ENCODE measurements around the gene GPR65.
A peak's percentile ranks its signal among the peaks of the same experiment; 100 is the strongest.

Gene GPR65

GRCh38 chr14:88044776-88045446, 40.0 kb downstream of the GPR65 start:
- 0 out of 22 replicates have a peak, but pooled peaks cover 0 to 3% (median 0%) of the 10 kb centered on the region in 11 experiments for H3K9me3 ChIP-seq (replicated peaks in 1 of 11)
- H3K4me1 ChIP-seq, result peaks cover 0 to 96% (median 14%) of the 10 kb centered on the region in 10 experiments; a peak in 10 of 20 replicates
- peak in 2 of 11 experiments; percentile 17 to 65; a peak in 3 of 22 replicates for TF ChIP-seq Cebpa-rat (IDR thresholded peaks at IDR 0.05)
- no peaks in the 10 kb centered on the region for H3K27me3 ChIP-seq
- no peaks in the 10 kb centered on the region for H4K20me1 ChIP-seq
- H3K9ac ChIP-seq, result peak overlapping the region in 5 of 11 experiments; percentile 44 to 93 (median 84); a peak in 9 of 22 replicates
- peaks cover 0 to 6% (median 0%) of the 10 kb centered on the region in 11 experiments; a peak in 1 of 22 replicates for H3K36me3 ChIP-seq
- H3K27ac ChIP-seq, result peak overlapping the region in 5 of 11 experiments; percentile 75 to 100 (median 98); a peak in 10 of 22 replicates
- no peak overlapping the region for H3K4me3 ChIP-seq
- H3K4me2 ChIP-seq, result peak overlapping the region in 5 of 11 experiments; percentile 54 to 87 (median 82); a peak in 10 of 22 replicates

- TF ChIP-seq Cebpa-rat (IDR thresholded peaks at IDR 0.05), result peak in 5 of 11 experiments; percentile 54 to 98 (median 94); a peak in 8 of 22 replicates
- Histone ChIP-seq H4K20me1 (no peaks in the 10 kb centered on the region), H3K27me3 (no peaks in the 10 kb centered on the region), H3K36me3 (peaks cover 0 to 6% (median 0%) of the 10 kb centered on the region in 11 experiments; a peak in 1 of 22 replicates), H3K27ac (peak overlapping the region in 5 of 11 experiments; percentile 75 to 100 (median 98); a peak in 10 of 22 replicates), H3K4me3 (no peak overlapping the region), H3K4me1 (peaks cover 0 to 96% (median 16%) of the 10 kb centered on the region in 10 experiments; a peak in 10 of 20 replicates), H3K4me2 (peak overlapping the region in 5 of 11 experiments; percentile 54 to 87 (median 82); a peak in 10 of 22 replicates), H3K9ac (peak overlapping the region in 5 of 11 experiments; percentile 44 to 93 (median 84); a peak in 9 of 22 replicates), H3K9me3 (replicated peaks in 1 of 11) (0 out of 22 replicates have a peak, but pooled peaks cover 0 to 3% (median 0%) of the 10 kb centered on the region in 11 experiments)
These were observed 40.8 kb downstream of the GPR65 start for GRCh38 chr14:88045705-88046104.

DNA sequence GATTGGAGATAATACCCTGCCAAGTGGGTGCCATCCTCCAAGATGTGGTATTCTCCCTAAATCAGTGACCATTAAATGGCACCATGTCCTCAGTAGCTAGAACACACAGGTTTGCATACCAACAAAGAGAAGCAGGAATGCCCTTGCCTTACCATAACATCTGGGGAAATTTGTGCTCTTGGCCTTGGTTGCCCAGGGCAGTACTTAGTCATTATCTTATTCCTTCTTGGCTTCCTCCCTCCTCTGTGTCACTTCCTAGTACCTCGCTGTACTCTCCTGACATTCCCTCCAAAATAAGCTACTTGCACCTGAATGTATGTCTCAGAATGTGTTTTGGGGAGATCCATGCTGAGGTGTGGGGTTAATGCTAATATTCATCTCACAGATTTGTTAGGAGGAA, 43.4 kb downstream of the GPR65 start:
- H4K20me1 ChIP-seq, result no peaks in the 10 kb centered on the region
- no peaks in the 10 kb centered on the region for H3K27me3 ChIP-seq
- H3K36me3 ChIP-seq, result peaks cover 0 to 6% (median 0%) of the 10 kb centered on the region in 11 experiments; a peak in 2 of 22 replicates
- peak overlapping the region in 5 of 11 experiments; percentile 46 to 100 (median 98); a peak in 9 of 22 replicates for H3K27ac ChIP-seq
- peak overlapping the region in 4 of 11 experiments; percentile 66 to 87 (median 81); a peak in 8 of 22 replicates for H3K4me2 ChIP-seq
- H3K9me3 ChIP-seq (replicated peaks in 1 of 11), result peaks cover 0 to 19% (median 8%) of the 10 kb centered on the region in 11 experiments; a peak in 11 of 22 replicates
- peaks cover 0 to 85% (median 16%) of the 10 kb centered on the region in 10 experiments; a peak in 10 of 20 replicates for H3K4me1 ChIP-seq
- H3K9ac ChIP-seq, result peak overlapping the region in 4 of 11 experiments; percentile 68 to 80 (median 77); a peak in 6 of 22 replicates
- H3K4me3 ChIP-seq, result no peak overlapping the region
- TF ChIP-seq Cebpa-rat (IDR thresholded peaks at IDR 0.05), result no peak

GRCh38 chr14:88049266-88049665, 44.3 kb downstream of the GPR65 start:
- Histone ChIP-seq H4K20me1 (no peaks in the 10 kb centered on the region), H3K4me1 (peaks cover 0 to 76% (median 15%) of the 10 kb centered on the region in 10 experiments; a peak in 10 of 20 replicates), H3K9me3 (replicated peaks in 1 of 11) (peaks cover 0 to 28% (median 12%) of the 10 kb centered on the region in 11 experiments; a peak in 12 of 22 replicates), H3K4me2 (peak overlapping the region in 5 of 11 experiments; percentile 24 to 87 (median 80); a peak in 10 of 22 replicates), H3K9ac (peak overlapping the region in 4 of 11 experiments; percentile 68 to 80 (median 77); a peak in 7 of 22 replicates), H3K27ac (peak overlapping the region in 5 of 11 experiments; percentile 46 to 100 (median 98); a peak in 9 of 22 replicates), H3K27me3 (no peaks in the 10 kb centered on the region), H3K4me3 (no peak overlapping the region), H3K36me3 (peaks cover 0 to 6% (median 0%) of the 10 kb centered on the region in 11 experiments; a peak in 3 of 22 replicates)
- TF ChIP-seq Cebpa-rat (IDR thresholded peaks at IDR 0.05), result no peak

DNA sequence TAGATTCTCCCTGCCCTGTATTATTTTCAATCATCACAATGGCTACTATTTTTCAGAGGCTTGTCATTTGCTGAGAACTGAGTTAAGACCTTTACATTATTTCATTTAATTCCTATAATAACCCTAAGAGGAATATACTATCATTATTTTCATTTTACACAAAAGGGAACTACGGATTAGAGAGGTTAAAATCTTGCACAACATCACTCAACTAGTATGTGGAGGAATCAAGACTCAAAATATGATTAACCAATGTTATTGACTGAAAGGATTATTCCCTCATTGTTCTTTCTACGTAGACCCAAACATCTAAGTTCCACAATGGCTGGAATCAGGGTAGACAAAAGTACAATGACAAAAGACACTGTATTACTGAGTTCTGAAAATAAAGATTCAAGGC, 45.0 kb downstream of the GPR65 start:
- Histone ChIP-seq H3K9ac (peak overlapping the region in 4 of 11 experiments; percentile 9 to 80 (median 77); a peak in 6 of 22 replicates), H3K9me3 (replicated peaks in 1 of 11) (peaks cover 0 to 35% (median 12%) of the 10 kb centered on the region in 11 experiments; a peak in 12 of 22 replicates), H3K4me2 (peak overlapping the region in 4 of 11 experiments; percentile 66 to 87 (median 81); a peak in 8 of 22 replicates), H3K36me3 (peaks cover 0 to 6% (median 0%) of the 10 kb centered on the region in 11 experiments; a peak in 3 of 22 replicates), H3K4me3 (no peak overlapping the region), H4K20me1 (no peaks in the 10 kb centered on the region), H3K4me1 (peaks cover 0 to 70% (median 11%) of the 10 kb centered on the region in 10 experiments; a peak in 10 of 20 replicates), H3K27ac (peak overlapping the region in 5 of 11 experiments; percentile 31 to 100 (median 98); a peak in 9 of 22 replicates), H3K27me3 (no peaks in the 10 kb centered on the region)
- no peak for TF ChIP-seq Cebpa-rat (IDR thresholded peaks at IDR 0.05)

DNA sequence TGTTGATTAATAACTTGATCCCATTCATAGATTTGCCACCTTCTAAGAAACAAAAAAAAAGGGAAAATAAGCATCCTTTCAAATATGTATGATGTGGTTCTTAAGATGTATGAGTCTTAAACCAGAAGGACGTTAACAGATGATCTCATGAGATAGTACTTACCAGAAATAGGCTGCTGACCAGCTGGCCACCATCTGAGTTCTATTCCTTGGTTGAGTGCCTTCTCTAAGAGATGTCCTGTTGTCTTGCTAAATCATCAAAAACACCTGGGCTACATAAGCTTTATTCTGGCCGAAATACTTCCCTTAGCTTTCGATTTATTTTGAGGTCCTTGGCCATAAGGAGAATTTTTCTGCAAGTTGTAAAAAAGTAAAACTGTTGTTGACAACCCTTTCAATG, 55.6 kb downstream of the GPR65 start:
- Histone ChIP-seq H4K20me1 (no peaks in the 10 kb centered on the region), H3K27me3 (no peaks in the 10 kb centered on the region), H3K9me3 (replicated peaks in 1 of 11) (peaks cover 0 to 53% (median 5%) of the 10 kb centered on the region in 11 experiments; a peak in 10 of 22 replicates), H3K4me2 (no peak overlapping the region), H3K27ac (no peak overlapping the region), H3K4me1 (no peaks in the 10 kb centered on the region), H3K36me3 (peaks cover 0 to 6% (median 0%) of the 10 kb centered on the region in 11 experiments; a peak in 2 of 22 replicates), H3K4me3 (no peak overlapping the region), H3K9ac (no peak overlapping the region)
- no peak for TF ChIP-seq Cebpa-rat (IDR thresholded peaks at IDR 0.05)

DNA sequence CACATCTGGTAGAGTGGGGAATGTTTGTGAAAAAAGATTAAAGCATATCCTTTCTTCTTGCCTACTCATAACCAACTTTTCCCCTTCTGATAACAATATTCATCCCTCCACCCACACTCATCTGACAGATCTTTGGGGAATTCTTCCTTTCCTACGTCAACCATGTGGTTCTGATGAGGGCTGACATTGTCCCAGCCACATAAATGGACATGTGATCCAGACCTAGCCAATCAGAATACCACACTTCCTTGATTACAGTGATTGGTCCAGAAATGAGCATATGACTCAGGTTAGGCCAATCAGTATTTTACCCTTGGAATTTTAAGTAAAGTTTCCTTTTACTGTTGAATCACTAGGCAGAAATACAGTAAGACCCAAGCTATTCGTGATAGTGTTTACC, 58.9 kb downstream of the GPR65 start:
- Histone ChIP-seq H3K9me3 (replicated peaks in 1 of 11) (peaks cover 0 to 71% (median 5%) of the 10 kb centered on the region in 11 experiments; a peak in 10 of 22 replicates), H4K20me1 (no peaks in the 10 kb centered on the region), H3K4me1 (no peaks in the 10 kb centered on the region), H3K27me3 (no peaks in the 10 kb centered on the region), H3K36me3 (peaks cover 0 to 14% (median 0%) of the 10 kb centered on the region in 11 experiments; a peak in 3 of 22 replicates), H3K27ac (no peak overlapping the region), H3K4me3 (no peak overlapping the region), H3K4me2 (no peak overlapping the region), H3K9ac (no peak overlapping the region)
- no peak for TF ChIP-seq Cebpa-rat (IDR thresholded peaks at IDR 0.05)

All from BLaER1 treated with 17β-estradiol and CSF1 and Interleukin-3, amounts not matched to agents 10 nM and 100 nM (cell line).